ENCODE measurements around the gene ENG. TPM values are rescaled to one million over a fixed set of nuclear protein-coding genes. Genes with fewer than 3 reads are reported as not detected.

The ENG gene
- total RNA-seq, 3 donors from 2014 or later: 10.7 to 20.3 (median 14.8) TPM

DNA sequence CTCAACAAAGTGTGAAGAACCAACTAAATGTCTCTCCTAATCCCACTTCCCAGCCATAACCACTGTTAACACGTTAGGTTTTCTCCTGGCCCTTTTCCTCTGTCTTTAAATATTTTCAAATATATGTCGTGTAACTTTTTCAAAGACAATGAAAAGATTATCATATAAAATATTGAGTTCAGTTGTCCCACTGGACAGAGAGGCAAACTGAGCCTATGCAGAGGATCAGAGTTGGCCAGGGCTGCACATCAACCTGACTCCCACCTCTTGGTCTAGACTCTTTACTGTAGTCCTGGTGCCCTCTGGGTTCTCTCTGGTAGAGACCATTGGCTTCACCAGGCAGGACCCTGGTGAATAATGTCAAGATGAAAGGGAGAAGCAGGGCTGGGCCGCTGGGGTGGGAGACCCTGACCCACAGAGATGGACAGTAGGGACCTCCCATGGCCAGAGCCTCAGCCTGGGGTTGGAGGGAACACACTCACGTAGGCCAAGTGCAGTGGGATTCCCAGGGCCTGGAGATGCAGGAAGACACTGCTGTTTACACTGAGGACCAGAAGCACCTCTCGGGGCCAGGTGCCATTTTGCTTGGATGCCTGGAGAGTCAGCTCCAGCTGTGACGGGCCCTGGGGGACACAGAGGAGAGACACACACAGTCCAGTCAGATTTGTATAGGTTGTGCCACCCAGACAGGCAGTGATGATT lies 25.1 kb downstream of the ENG start:
- Mint-ChIP-seq H3K4me1 (ENCODE audit: low read depth) (peaks cover 13% of the 10 kb centered on the region), H3K9me3 (no peaks in the 10 kb centered on the region), H3K36me3 (ENCODE audit: insufficient read depth) (no peaks in the 10 kb centered on the region), H3K4me3 (no peak overlapping the region), H3K27me3 (ENCODE audit: low read depth) (no peaks in the 10 kb centered on the region)
- ATAC-seq (no peak), DNase-seq (no peak)

GRCh38 chr9:127828262-127829031 lies 26.0 kb downstream of the ENG start:
- H3K4me3 Mint-ChIP-seq: no peak overlapping the region
- no peaks in the 10 kb centered on the region for H3K9me3 Mint-ChIP-seq
- peaks cover 9% of the 10 kb centered on the region for H3K4me1 Mint-ChIP-seq (ENCODE audit: low read depth)
- H3K36me3 Mint-ChIP-seq (ENCODE audit: insufficient read depth): no peaks in the 10 kb centered on the region
- no peak for ATAC-seq
- no peaks in the 10 kb centered on the region for H3K27me3 Mint-ChIP-seq (ENCODE audit: low read depth)
- DNase-seq: no peak

DNA sequence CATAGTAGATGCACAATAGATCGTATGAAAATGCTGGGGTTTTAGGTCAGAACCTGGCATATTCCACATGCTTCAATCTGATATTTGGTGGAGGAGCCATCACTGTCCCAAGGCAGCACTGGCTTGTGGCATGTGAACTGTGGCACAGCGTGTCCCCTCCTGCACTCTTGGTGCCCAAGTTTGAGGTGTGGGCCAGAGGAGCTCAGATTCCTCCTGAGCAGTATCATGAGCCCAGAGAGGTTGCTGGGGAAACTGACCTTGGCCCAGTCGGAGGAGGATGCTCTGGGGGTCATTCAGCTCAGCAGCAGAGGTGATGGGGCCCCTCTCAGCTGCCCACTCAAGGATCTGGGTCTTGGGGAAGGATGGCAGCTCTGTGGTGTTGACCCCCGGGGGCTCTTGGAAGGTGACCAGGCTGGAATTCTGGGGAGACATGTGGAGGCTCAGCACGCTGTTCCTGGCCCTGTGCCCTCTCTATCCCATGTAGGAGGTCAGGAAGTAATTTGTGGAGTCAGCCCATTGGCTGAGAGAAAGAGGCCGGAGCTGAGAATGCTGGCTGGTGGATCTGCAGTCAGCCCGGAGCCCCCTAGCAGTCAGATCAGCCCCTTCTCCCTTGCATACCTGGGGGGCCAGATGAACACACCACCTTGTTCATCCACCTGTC lies 28.1 kb downstream of the ENG start:
- no peak for ATAC-seq
- Mint-ChIP-seq H3K4me3 (no peak overlapping the region), H3K27me3 (ENCODE audit: low read depth) (no peaks in the 10 kb centered on the region), H3K36me3 (ENCODE audit: insufficient read depth) (no peaks in the 10 kb centered on the region), H3K9me3 (no peaks in the 10 kb centered on the region), H3K4me1 (ENCODE audit: low read depth) (peaks cover 2% of the 10 kb centered on the region)
- DNase-seq: no peak

- Mint-ChIP-seq H3K9me3 (no peaks in the 10 kb centered on the region), H3K36me3 (ENCODE audit: insufficient read depth) (peaks cover 2% of the 10 kb centered on the region), H3K4me1 (ENCODE audit: low read depth) (no peaks in the 10 kb centered on the region), H3K27me3 (ENCODE audit: low read depth) (no peaks in the 10 kb centered on the region), H3K4me3 (no peak overlapping the region)
- DNase-seq: no peak
- ATAC-seq: no peak
Measured at GRCh38 chr9:127825319-127826051, 29.0 kb downstream of the ENG start.

DNA sequence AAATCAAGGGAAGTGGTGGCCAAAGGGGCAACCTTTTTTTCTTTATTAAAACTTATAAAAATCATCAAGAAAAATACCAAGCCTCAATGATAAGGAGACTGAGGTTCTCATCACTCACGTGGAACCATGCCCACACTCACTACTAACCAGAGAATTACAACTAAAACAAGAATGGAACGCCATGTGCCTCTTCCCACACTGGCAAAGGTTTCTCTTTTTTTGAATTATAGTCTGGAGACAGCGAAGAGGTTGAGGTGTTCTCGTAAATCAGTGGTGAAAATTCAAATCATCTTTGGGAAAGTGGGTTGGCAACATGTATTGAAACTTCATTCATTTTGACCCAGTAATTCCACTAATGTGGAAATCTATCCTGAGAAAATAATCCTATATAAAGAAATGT lies 32.4 kb downstream of the ENG start:
- H3K36me3 Mint-ChIP-seq (ENCODE audit: insufficient read depth): peaks cover 11% of the 10 kb centered on the region
- DNase-seq: no peak
- no peaks in the 10 kb centered on the region for H3K27me3 Mint-ChIP-seq (ENCODE audit: low read depth)
- H3K4me1 Mint-ChIP-seq (ENCODE audit: low read depth): no peaks in the 10 kb centered on the region
- H3K4me3 Mint-ChIP-seq: no peak overlapping the region
- no peak for ATAC-seq
- H3K9me3 Mint-ChIP-seq: no peaks in the 10 kb centered on the region

DNA sequence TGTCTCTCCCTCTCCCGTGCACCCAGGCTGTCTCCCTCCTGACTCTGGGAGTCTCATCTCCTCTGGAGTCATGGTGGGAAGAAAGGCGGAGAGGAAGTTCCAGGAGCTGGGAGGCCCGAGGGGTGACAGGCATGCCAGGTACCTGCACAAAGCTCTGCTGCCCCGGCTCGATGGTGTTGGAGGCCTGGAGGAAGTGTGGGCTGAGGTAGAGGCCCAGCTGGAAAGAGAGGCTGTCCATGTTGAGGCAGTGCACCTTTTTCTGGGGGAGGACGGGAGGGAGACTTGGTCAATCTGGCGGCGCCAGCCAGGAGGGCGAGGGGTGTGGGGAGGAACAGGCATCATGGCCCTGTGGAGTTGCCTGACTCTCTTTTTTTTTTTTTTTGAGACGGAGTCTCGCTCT lies 35.9 kb downstream of the ENG start:
- no peak overlapping the region for H3K4me3 Mint-ChIP-seq
- peaks cover 11% of the 10 kb centered on the region for H3K36me3 Mint-ChIP-seq (ENCODE audit: insufficient read depth)
- no peaks in the 10 kb centered on the region for H3K9me3 Mint-ChIP-seq
- ATAC-seq: no peak
- H3K27me3 Mint-ChIP-seq (ENCODE audit: low read depth): no peaks in the 10 kb centered on the region
- H3K4me1 Mint-ChIP-seq (ENCODE audit: low read depth): no peaks in the 10 kb centered on the region
- DNase-seq: no peak

DNA sequence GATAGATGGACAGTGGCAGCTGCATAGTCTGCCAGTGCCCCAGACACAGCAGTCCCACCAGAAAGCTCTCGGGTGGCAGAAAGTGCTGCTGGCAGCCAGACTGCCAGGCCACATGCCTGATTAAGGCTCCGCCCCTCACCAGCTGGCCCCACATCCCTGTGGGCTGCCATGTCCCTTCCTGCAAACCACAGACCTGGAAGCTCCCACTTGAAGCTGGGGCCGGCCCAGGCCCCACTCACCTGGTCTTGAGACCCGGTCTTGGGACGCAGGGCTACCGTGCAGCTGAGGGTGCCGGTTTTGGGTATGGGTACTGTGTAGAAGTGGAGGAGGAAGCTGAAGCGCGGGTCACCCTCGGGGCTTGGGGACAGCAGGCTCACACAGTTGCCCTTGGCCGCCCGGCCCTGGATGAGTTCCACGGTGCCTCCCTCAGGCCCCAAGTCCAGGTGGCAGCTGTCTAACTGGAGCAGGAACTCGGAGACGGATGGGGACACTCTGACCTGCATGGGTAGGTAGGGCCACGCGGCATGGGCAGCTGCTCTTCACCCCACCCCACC lies 36.5 kb downstream of the ENG start:
- Mint-ChIP-seq H3K9me3 (no peaks in the 10 kb centered on the region), H3K4me1 (ENCODE audit: low read depth) (no peaks in the 10 kb centered on the region), H3K4me3 (no peak overlapping the region), H3K27me3 (ENCODE audit: low read depth) (no peaks in the 10 kb centered on the region), H3K36me3 (ENCODE audit: insufficient read depth) (peaks cover 11% of the 10 kb centered on the region)
- ATAC-seq (no peak), DNase-seq (no peak)

- DNase-seq: no peak
- H3K9me3 Mint-ChIP-seq: no peaks in the 10 kb centered on the region
Measured at GRCh38 chr9:127816728-127817127, 37.7 kb downstream of the ENG start.

GRCh38 chr9:127816362-127816725 lies 38.1 kb downstream of the ENG start:
- Mint-ChIP-seq H3K36me3 (ENCODE audit: insufficient read depth) (peaks cover 11% of the 10 kb centered on the region), H3K4me1 (ENCODE audit: low read depth) (no peaks in the 10 kb centered on the region), H3K4me3 (no peak overlapping the region), H3K27me3 (ENCODE audit: low read depth) (no peaks in the 10 kb centered on the region), H3K9me3 (no peaks in the 10 kb centered on the region)
- ATAC-seq (no peak), DNase-seq (no peak)

More at GRCh38 chr9:127816728-127817127, 37.7 kb downstream of the ENG start:
- Mint-ChIP-seq H3K27me3 (ENCODE audit: low read depth) (no peaks in the 10 kb centered on the region), H3K4me3 (no peak overlapping the region), H3K4me1 (ENCODE audit: low read depth) (no peaks in the 10 kb centered on the region), H3K36me3 (ENCODE audit: insufficient read depth) (peaks cover 11% of the 10 kb centered on the region)
- peak; percentile 5 to 25 for ATAC-seq

DNA sequence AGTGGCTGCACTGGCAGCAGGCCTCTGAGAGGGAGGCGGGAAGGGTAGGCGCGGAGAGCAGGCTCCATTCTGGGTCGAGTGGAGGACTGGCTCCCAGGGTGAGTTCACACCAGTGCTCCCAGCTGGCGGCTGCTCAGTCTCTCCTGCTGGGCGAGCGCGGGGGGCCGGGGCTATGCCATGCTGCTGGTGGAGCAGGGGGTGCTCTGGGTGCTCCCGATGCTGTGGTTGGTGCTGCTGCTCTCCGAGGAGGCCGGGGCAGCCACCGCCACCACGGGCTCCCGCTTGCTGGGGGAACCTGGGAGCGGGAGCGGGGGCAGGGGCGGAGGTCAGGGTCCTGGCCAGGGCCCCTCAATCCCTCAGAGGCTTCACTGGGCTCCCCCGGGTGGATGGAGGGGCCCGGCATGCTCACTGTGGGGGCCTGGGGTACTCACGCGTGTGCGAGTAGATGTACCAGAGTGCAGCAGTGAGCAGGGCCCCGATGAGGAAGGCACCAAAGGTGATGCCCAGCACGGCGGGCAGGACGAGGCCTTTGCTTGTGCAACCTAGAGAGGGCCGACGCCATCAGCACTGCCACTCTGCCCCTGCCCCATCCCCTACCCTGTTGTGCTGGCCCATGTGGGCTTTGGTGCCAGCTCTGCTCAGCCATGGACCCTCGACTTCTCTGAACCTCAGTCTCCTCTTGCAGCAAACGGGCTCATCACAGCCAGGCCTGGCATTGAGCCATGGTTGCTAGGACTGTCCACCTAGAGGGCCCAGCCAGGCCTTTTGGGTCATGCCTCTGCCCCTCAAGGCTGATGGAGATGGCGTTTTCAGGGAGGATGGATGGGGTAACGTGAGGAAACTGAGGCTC lies 38.7 kb downstream of the ENG start:
- Mint-ChIP-seq H3K9me3 (no peaks in the 10 kb centered on the region), H3K36me3 (ENCODE audit: insufficient read depth) (peaks cover 9% of the 10 kb centered on the region), H3K27me3 (ENCODE audit: low read depth) (no peaks in the 10 kb centered on the region), H3K4me1 (ENCODE audit: low read depth) (no peaks in the 10 kb centered on the region), H3K4me3 (no peak overlapping the region)
- no peak for DNase-seq
- ATAC-seq: no peak

DNA sequence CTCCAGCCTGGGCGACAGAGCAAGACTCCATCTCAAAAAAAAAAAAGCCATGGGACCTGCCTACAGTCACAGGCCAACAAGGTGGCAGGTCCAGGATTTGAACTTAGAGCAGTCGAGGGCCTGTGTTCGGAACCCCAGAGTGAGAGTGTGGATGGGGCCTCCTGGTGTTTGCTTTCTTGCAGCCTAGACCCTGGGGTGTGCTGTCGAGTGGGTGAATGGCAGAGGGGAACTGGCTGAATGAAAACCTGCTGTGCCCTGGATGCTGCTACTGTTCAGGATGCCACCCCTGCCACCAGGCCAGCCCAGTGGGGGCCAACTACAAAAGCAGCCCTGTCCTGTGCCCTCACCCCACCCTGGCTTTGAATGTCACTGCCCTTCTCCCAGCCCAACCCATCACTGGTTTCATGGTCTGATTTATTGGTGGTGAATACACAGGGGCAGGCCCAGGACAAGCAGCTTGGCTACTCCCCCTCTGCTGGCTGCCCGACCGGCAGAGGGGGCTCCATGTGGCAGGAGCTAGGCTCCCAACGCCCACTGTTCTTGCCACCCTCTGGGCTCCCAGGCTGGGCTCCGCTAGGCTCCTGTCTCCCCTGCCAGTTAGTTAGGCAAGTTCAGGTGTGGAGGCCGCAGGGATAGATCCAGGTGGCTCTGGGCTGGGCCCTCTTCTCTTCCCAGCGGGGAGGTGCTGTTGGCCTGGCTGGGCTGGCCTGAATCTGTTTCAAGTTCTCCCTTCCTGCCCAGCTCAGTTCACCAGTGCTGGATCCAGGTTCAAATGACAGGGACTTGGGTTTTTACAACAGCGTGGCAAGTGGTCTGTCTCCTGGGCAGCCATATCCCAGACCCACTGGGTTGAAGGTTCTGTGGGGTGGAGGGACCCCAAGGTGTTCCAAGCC lies 39.6 kb downstream of the ENG start:
- H3K27me3 Mint-ChIP-seq (ENCODE audit: low read depth): no peaks in the 10 kb centered on the region
- no peak for ATAC-seq
- DNase-seq: no peak
- peaks cover 12% of the 10 kb centered on the region for H3K36me3 Mint-ChIP-seq (ENCODE audit: insufficient read depth)
- H3K4me3 Mint-ChIP-seq: no peak overlapping the region
- H3K4me1 Mint-ChIP-seq (ENCODE audit: low read depth): no peaks in the 10 kb centered on the region
- H3K9me3 Mint-ChIP-seq: no peaks in the 10 kb centered on the region

GRCh38 chr9:127813686-127814226 lies 40.7 kb downstream of the ENG start:
- ATAC-seq (no peak), DNase-seq (no peak)
- Mint-ChIP-seq H3K4me1 (ENCODE audit: low read depth) (no peaks in the 10 kb centered on the region), H3K36me3 (ENCODE audit: insufficient read depth) (peaks cover 14% of the 10 kb centered on the region), H3K9me3 (no peaks in the 10 kb centered on the region), H3K4me3 (no peak overlapping the region), H3K27me3 (ENCODE audit: low read depth) (no peaks in the 10 kb centered on the region)

Measured in activated T-cell treated with anti-CD3 and anti-CD28 coated beads, Interleukin-2, amount 50 U/mL, for 4 hours (primary cell).